ENCODE results near the gene AQP12A.
"Not testable (repeated sequence)": the region's sequence is repeated elsewhere in the genome, so short reads cannot be mapped to it uniquely, and the experiment has no call there.

Gene AQP12A

GRCh38 chr2:240691631-240692420 is at the start of gene AQP12A:
TSS of gene AQP12A (plus strand) at chr2:240691866. CDS start at chr2:240691914, 48 bp downstream.
- H3K4me3 ChIP-seq (replicated peaks in 1 of 2; ENCODE audit: low read depth in 2 of 2, low read length in 2 of 2); DNase-seq (ENCODE audit: low read depth in 2 of 2): not testable (repeated sequence)

GRCh38 chr2:240642061-240642805 is 49.4 kb upstream of the AQP12A start:
- DNase-seq (ENCODE audit: low read depth in 2 of 2) = no peak
- no peak overlapping the region for H3K4me3 ChIP-seq (replicated peaks in 1 of 2; ENCODE audit: low read depth in 2 of 2, low read length in 2 of 2)
- no peak for TF ChIP-seq CTCF (IDR thresholded peaks at IDR 0.05; ENCODE audit: low read depth, low read length)

- no peak for DNase-seq (ENCODE audit: low read depth in 2 of 2)
- no peak overlapping the region for H3K4me3 ChIP-seq (replicated peaks in 1 of 2; ENCODE audit: low read depth in 2 of 2, low read length in 2 of 2)
- TF ChIP-seq CTCF (IDR thresholded peaks at IDR 0.05; ENCODE audit: low read depth, low read length) = no peak
These were observed 48.9 kb upstream of the AQP12A start for GRCh38 chr2:240642806-240643092.

GRCh38 chr2:240643093-240643810 is 48.4 kb upstream of the AQP12A start:
- H3K4me3 ChIP-seq (replicated peaks in 1 of 2; ENCODE audit: low read depth in 2 of 2, low read length in 2 of 2) = no peak overlapping the region
- TF ChIP-seq CTCF (IDR thresholded peaks at IDR 0.05; ENCODE audit: low read depth, low read length) = no peak
- no peak for DNase-seq (ENCODE audit: low read depth in 2 of 2)

GRCh38 chr2:240643811-240644150 is 47.9 kb upstream of the AQP12A start:
- DNase-seq (ENCODE audit: low read depth in 2 of 2) = no peak
- no peak overlapping the region for H3K4me3 ChIP-seq (replicated peaks in 1 of 2; ENCODE audit: low read depth in 2 of 2, low read length in 2 of 2)
- no peak for TF ChIP-seq CTCF (IDR thresholded peaks at IDR 0.05; ENCODE audit: low read depth, low read length)

- TF ChIP-seq CTCF (IDR thresholded peaks at IDR 0.05; ENCODE audit: low read depth, low read length) = no peak
- H3K4me3 ChIP-seq (replicated peaks in 1 of 2; ENCODE audit: low read depth in 2 of 2, low read length in 2 of 2) = no peak overlapping the region
- DNase-seq (ENCODE audit: low read depth in 2 of 2) = no peak
These were observed 47.5 kb upstream of the AQP12A start for GRCh38 chr2:240644171-240644651.

GRCh38 chr2:240644859-240645301 is 46.8 kb upstream of the AQP12A start:
- no peak overlapping the region for H3K4me3 ChIP-seq (replicated peaks in 1 of 2; ENCODE audit: low read depth in 2 of 2, low read length in 2 of 2)
- no peak for DNase-seq (ENCODE audit: low read depth in 2 of 2)
- TF ChIP-seq CTCF (IDR thresholded peaks at IDR 0.05; ENCODE audit: low read depth, low read length) = no peak

All from cardiac fibroblast (primary cell).